Glutamatergic neuron (in vitro differentiated cells): Measurements from ENCODE around the gene DNAI7. TPM values are rescaled to one million over a fixed set of nuclear protein-coding genes. Genes with fewer than 3 reads are reported as not detected.

ENCODE experiments used
- DNase-seq: peaks from one replicate; pipeline ENCODE4 v3.0.0; 2022
- H3K27ac Mint-ChIP-seq: one replicate; pipeline ENCODE4 v1.8.0; 2020; ENCODE audit warnings: mild to moderate bottlenecking, mixed read lengths, inconsistent platforms; ENCODE audit not compliant: unreplicated experiment
- H3K27me3 Mint-ChIP-seq: one replicate; pipeline ENCODE4 v1.8.0; 2020; ENCODE audit warnings: mild to moderate bottlenecking, moderate library complexity, mixed read lengths, inconsistent platforms; ENCODE audit not compliant: unreplicated experiment
- H3K36me3 Mint-ChIP-seq: one replicate; pipeline ENCODE4 v1.8.0; 2020; ENCODE audit warnings: mild to moderate bottlenecking, mixed read lengths, inconsistent platforms; ENCODE audit not compliant: unreplicated experiment
- H3K4me1 Mint-ChIP-seq: one replicate; pipeline ENCODE4 v1.8.0; 2020; ENCODE audit warnings: mild to moderate bottlenecking, low read depth, mixed read lengths, inconsistent platforms; ENCODE audit not compliant: unreplicated experiment
- H3K4me3 Mint-ChIP-seq: one replicate; pipeline ENCODE4 v1.8.0; 2020; ENCODE audit warnings: mild to moderate bottlenecking, mixed read lengths, inconsistent platforms; ENCODE audit not compliant: unreplicated experiment
- H3K9me3 Mint-ChIP-seq: one replicate; pipeline ENCODE4 v1.8.0; 2020; ENCODE audit warnings: mild to moderate bottlenecking, moderate library complexity, mixed read lengths, inconsistent platforms; ENCODE audit not compliant: unreplicated experiment
- CTCF ChIP-seq: fragments of 200-600 bp; sonication (generic); IDR thresholded peaks from one replicate; pipeline ENCODE4 v1.5.0; 2021; ENCODE audit not compliant: partially characterized antibody, unreplicated experiment
- total RNA-seq: library from RNA; stranded (reverse); fragmentation: NEBNext Ultra II Directional; extraction: Animal tissue kit (Norgen Biotek cat#: 25700); gene quantifications from one replicate; pipeline ENCODE4 v1.2.1, GENCODE V29; 2021; ENCODE audit not compliant: unreplicated experiment

Gene DNAI7
- total RNA-seq, 1 donor from 2014 or later: 0.76 TPM

- Mint-ChIP-seq H3K27ac (no peak overlapping the region), H3K4me3 (no peak overlapping the region), H3K4me1 (no peaks in the 10 kb centered on the region), H3K9me3 (peaks cover 2% of the 10 kb centered on the region), H3K27me3 (no peaks in the 10 kb centered on the region), H3K36me3 (no peaks in the 10 kb centered on the region)
- no peak for DNase-seq
- TF ChIP-seq CTCF: peak; percentile 87
Observed at GRCh38 chr12:25155022-25155576, 39.9 kb downstream of the DNAI7 start.

- TF ChIP-seq CTCF: no peak
- Mint-ChIP-seq H3K4me3 (no peak overlapping the region), H3K9me3 (peaks cover 2% of the 10 kb centered on the region), H3K27me3 (no peaks in the 10 kb centered on the region), H3K27ac (no peak overlapping the region), H3K36me3 (no peaks in the 10 kb centered on the region), H3K4me1 (no peaks in the 10 kb centered on the region)
- no peak for DNase-seq
Observed at GRCh38 chr12:25152055-25152454, 42.9 kb downstream of the DNAI7 start.

GRCh38 chr12:25151476-25151875, 43.5 kb downstream of the DNAI7 start:
- H3K27ac Mint-ChIP-seq: no peak overlapping the region
- H3K36me3 Mint-ChIP-seq: no peaks in the 10 kb centered on the region
- DNase-seq: no peak

GRCh38 chr12:25146686-25147085, 48.3 kb downstream of the DNAI7 start:
- DNase-seq: no peak
- TF ChIP-seq CTCF: no peak
- H3K36me3 Mint-ChIP-seq: no peaks in the 10 kb centered on the region
- no peaks in the 10 kb centered on the region for H3K9me3 Mint-ChIP-seq
- no peaks in the 10 kb centered on the region for H3K4me1 Mint-ChIP-seq
- H3K27ac Mint-ChIP-seq: no peak overlapping the region
- H3K27me3 Mint-ChIP-seq: no peaks in the 10 kb centered on the region
- no peak overlapping the region for H3K4me3 Mint-ChIP-seq

More at GRCh38 chr12:25151476-25151875, 43.5 kb downstream of the DNAI7 start:
- Mint-ChIP-seq H3K27me3 (no peaks in the 10 kb centered on the region), H3K9me3 (peaks cover 2% of the 10 kb centered on the region), H3K4me1 (no peaks in the 10 kb centered on the region), H3K4me3 (no peak overlapping the region)
- no peak for TF ChIP-seq CTCF

GRCh38 chr12:25135531-25136154, 59.3 kb downstream of the DNAI7 start:
- Mint-ChIP-seq H3K27me3 (no peaks in the 10 kb centered on the region), H3K27ac (no peak overlapping the region), H3K36me3 (no peaks in the 10 kb centered on the region), H3K9me3 (peaks cover under 1% of the 10 kb centered on the region), H3K4me1 (no peaks in the 10 kb centered on the region), H3K4me3 (no peak overlapping the region)
- no peak for TF ChIP-seq CTCF
- DNase-seq: no peak
